GM12892 (cell line): ENCODE results near the gene SLC3A2.

ENCODE experiments used
- POLR2A ChIP-seq: IDR thresholded peaks from 2 replicates; pipeline ENCODE4 v1.6.1; 2011; ENCODE audit warnings: low read depth, low read length, control low read depth
- POLR2AphosphoS5 ChIP-seq: IDR thresholded peaks from 2 replicates; pipeline ENCODE4 v1.6.1; 2011; ENCODE audit warnings: low read depth, low read length, control low read depth
- TAF1 ChIP-seq: IDR thresholded peaks from 2 replicates; pipeline ENCODE4 v1.6.1; 2011; ENCODE audit warnings: low read depth, mild to moderate bottlenecking, control low read depth, low read length, borderline replicate concordance

- TF ChIP-seq POLR2A: peak; percentile 85; the same call in 1 of the 2 replicates
- no peak for TF ChIP-seq TAF1
- TF ChIP-seq POLR2AphosphoS5: peak; percentile 77
Measured at GRCh38 chr11:62832336-62833234, 48.1 kb upstream of the SLC3A2 start, which contains the start of gene TEX54.
